Measurements from ENCODE around the gene LDLR. TPM values are rescaled to one million over a fixed set of nuclear protein-coding genes. Genes with fewer than 3 reads are reported as not detected.

The LDLR gene
- total and polyA plus RNA-seq, 7 donors, result 7.1 to 139 (median 20.6) TPM

DNA sequence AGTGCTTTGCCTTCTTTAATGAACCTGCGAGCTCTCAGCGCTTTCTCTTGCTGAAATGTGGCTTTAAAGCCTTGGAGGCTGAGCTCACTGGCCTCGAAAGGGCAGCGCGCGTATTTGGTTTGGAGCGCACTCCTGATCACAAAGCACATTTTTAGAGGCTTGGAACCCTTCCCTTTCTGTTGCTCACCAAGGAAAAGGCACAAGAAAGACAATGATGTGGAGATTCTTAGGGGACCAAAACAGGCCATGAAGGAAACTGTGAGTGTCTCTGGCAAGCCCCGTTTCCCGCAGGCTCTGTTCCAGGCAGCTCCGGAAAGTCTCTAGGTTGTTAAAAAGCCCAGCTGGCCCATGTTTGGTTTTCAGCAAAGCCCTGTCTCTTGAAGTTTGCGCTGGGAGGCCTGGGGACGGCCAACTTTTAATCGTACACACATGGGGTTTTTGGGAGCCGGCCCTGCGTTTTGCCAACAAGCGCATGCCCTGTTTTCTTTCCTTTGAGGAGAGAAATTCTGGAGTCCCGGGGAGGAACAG is 75.7 kb downstream of the LDLR start:
- intact Hi-C loops (cut with DNase I), result loop anchor here (2.0 kb wide), 2 partner anchors 22 to 30 kb away; no protein-coding TSS in a partner anchor
- TF ChIP-seq EP300 (IDR thresholded peaks at IDR 0.05), result peak in 2 of 4 donors; percentile 35 to 37
- no peak for TF ChIP-seq POLR2A (IDR thresholded peaks at IDR 0.05)
- TF ChIP-seq POLR2AphosphoS5 (IDR thresholded peaks at IDR 0.05), result peak; percentile 64 to 77 (median 71)
- TF ChIP-seq, protein P1, sequence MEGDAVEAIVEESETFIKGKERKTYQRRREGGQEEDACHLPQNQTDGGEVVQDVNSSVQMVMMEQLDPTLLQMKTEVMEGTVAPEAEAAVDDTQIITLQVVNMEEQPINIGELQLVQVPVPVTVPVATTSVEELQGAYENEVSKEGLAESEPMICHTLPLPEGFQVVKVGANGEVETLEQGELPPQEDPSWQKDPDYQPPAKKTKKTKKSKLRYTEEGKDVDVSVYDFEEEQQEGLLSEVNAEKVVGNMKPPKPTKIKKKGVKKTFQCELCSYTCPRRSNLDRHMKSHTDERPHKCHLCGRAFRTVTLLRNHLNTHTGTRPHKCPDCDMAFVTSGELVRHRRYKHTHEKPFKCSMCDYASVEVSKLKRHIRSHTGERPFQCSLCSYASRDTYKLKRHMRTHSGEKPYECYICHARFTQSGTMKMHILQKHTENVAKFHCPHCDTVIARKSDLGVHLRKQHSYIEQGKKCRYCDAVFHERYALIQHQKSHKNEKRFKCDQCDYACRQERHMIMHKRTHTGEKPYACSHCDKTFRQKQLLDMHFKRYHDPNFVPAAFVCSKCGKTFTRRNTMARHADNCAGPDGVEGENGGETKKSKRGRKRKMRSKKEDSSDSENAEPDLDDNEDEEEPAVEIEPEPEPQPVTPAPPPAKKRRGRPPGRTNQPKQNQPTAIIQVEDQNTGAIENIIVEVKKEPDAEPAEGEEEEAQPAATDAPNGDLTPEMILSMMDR (IDR thresholded peaks at IDR 0.05), result no peak
- H3K4me3 ChIP-seq, result peak overlapping the region in 2 of 4 donors; percentile 11 to 17
- H3K36me3 ChIP-seq, result peaks cover 19 to 42% (median 33%) of the 10 kb centered on the region in 4 donors
- H3K9me3 ChIP-seq, result no peaks in the 10 kb centered on the region
- WGBS, 2 donors, result 78 to 83% methylated on average over 17 of the region's 17 CpGs
- H3K27ac ChIP-seq, result peak overlapping the region; percentile 87 to 95 (median 92)
- H3K27me3 ChIP-seq, result no peaks in the 10 kb centered on the region
- H3K4me1 ChIP-seq, result peaks cover 0 to 83% (median 76%) of the 10 kb centered on the region in 4 donors
- DNase-seq, result peak; percentile 98

DNA sequence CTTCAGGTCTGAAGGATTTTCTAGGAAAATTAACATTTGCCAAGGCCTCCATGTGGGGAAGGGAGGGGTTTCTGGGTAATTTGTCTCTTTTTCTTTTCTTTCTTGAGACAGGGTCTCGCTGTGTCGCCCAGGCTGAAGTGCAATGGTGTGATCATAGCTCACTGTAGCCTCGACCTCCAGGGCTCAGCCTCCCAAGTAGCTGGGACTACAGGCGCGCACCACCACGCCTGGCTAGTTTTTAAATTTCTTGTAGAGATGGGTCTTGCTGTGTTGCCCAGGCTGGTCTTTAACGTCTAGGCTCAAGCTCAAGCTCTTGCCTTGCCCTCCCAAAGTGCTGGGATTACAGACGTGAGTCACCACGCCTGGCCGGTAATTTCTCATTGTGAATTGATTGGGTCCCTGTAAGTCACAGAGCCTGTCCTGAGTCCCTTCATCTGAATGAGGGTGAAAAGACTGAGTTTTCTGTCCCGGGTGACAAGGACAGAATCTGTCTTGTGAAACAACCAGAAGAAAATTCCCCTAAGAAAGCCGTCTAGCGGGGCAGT is 76.3 kb downstream of the LDLR start:
- intact Hi-C loops (cut with DNase I), result loop anchor here (2.0 kb wide), 2 partner anchors 23 to 29 kb away; no protein-coding TSS in a partner anchor
- peak overlapping the region; percentile 87 to 95 (median 92) for H3K27ac ChIP-seq
- H3K36me3 ChIP-seq, result peaks cover 23 to 48% (median 39%) of the 10 kb centered on the region in 4 donors
- no peaks in the 10 kb centered on the region for H3K9me3 ChIP-seq
- peak; percentile 72 for DNase-seq
- 85 to 90% methylated on average over 13 of the region's 13 CpGs for WGBS, 2 donors
- TF ChIP-seq POLR2A (IDR thresholded peaks at IDR 0.05), result no peak
- TF ChIP-seq, protein P1 (IDR thresholded peaks at IDR 0.05), result no peak
- TF ChIP-seq EP300 (IDR thresholded peaks at IDR 0.05), result no peak
- no peak for TF ChIP-seq POLR2AphosphoS5 (IDR thresholded peaks at IDR 0.05)
- peak overlapping the region in 1 of 4 donors; percentile 11 for H3K4me3 ChIP-seq
- H3K4me1 ChIP-seq, result peaks cover 0 to 83% (median 77%) of the 10 kb centered on the region in 4 donors
- no peaks in the 10 kb centered on the region for H3K27me3 ChIP-seq

DNA sequence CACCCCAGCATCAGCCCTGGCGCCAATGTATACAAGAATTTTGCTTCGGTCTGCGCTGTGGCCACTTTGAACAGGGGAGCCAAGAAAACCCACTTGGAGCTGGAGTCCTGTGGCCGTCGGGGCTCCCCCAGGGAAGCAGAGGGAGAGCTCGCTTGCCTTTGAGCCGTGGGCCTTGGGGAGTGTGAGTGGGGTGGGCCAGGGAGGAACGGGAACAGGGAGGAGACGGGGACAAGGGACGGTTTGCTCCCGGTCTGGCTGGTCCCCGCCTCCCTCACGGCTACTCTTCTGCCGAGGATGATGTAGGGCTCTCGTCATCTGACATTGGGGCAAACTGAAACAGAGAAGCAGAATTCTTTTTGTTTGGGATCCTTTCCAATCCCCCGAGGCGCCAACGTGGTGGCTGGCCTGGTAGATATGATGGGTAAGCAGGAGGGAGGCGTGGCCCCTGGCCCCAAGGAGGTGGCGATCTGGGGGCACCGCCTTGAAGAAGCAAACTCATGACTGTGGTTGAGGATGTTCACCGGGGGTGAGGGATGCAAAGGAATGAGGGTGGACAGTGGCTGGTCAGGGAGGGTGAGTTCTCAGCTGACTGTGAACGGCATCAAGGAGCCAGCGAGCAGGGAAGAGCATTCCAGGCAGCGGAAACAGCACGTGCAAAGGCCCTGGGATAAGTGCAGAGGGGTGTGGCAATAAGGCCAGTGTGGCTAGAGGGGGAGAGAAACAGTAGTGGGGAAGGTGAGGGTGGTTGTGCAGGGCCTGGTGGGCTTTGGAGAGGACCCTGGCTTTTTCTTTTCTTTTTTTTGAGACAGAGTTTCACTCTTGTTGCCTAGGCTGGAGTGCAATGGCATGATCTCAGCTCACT is 77.2 kb downstream of the LDLR start:
- intact Hi-C loops (cut with DNase I), result no loop called here
- DNase-seq, result peak; percentile 82
- H3K27me3 ChIP-seq, result no peaks in the 10 kb centered on the region
- peak overlapping the region; percentile 87 to 95 (median 92) for H3K27ac ChIP-seq
- peaks cover 0 to 89% (median 85%) of the 10 kb centered on the region in 4 donors for H3K4me1 ChIP-seq
- WGBS, 2 donors, result 78 to 81% methylated on average over 26 of the region's 26 CpGs
- peak in 3 of 4 donors; percentile 14 to 54 (median 20) for TF ChIP-seq POLR2AphosphoS5 (IDR thresholded peaks at IDR 0.05)
- TF ChIP-seq, protein P1 (IDR thresholded peaks at IDR 0.05), result no peak
- peak in 2 of 4 donors; percentile 8 to 34 for TF ChIP-seq EP300 (IDR thresholded peaks at IDR 0.05)
- peak in 1 of 2 donors; percentile 23 for TF ChIP-seq POLR2A (IDR thresholded peaks at IDR 0.05)
- H3K36me3 ChIP-seq, result peaks cover 23 to 57% (median 46%) of the 10 kb centered on the region in 4 donors
- no peaks in the 10 kb centered on the region for H3K9me3 ChIP-seq
- no peak overlapping the region for H3K4me3 ChIP-seq

DNA sequence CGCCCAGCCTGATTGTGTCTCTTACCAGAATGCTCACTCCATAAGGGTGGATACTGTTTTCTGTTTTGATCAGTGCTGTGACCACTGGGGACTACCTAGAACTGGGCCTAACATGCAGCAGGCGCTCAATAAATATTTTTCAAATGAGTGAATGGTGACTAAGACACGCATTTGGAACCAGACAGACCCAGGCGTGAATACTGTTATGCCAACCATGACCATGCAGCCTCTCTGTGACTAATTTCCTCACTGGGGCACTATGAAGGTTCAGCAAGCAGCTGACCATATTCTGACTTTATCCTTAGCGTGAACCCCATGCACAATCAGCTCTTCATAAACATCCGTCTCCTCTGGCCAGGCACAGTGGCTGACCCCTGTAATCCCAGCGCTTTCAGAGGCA is 79.3 kb downstream of the LDLR start:
- peaks cover 38 to 77% (median 64%) of the 10 kb centered on the region in 4 donors for H3K36me3 ChIP-seq
- WGBS, 2 donors, result 89 to 91% methylated on average over 7 of the region's 7 CpGs
- no peak for DNase-seq

More for the DNA sequence above, 79.3 kb downstream of the LDLR start:
- Histone ChIP-seq H3K4me3 (no peak overlapping the region), H3K27me3 (no peaks in the 10 kb centered on the region), H3K27ac (peak overlapping the region; percentile 87 to 95 (median 92)), H3K9me3 (no peaks in the 10 kb centered on the region), H3K4me1 (peaks cover 0 to 93% (median 84%) of the 10 kb centered on the region in 4 donors)
- intact Hi-C loops (cut with DNase I), result no loop called here
- TF ChIP-seq EP300 (IDR thresholded peaks at IDR 0.05), result no peak
- TF ChIP-seq POLR2AphosphoS5 (IDR thresholded peaks at IDR 0.05), result peak in 2 of 4 donors; percentile 4 to 52

All from sigmoid colon (tissue), 7 donors.